GM12878 (cell line): ENCODE results near the gene UBE3B.

Experiments
- EZH2 ChIP-seq: IDR thresholded peaks from 2 replicates; pipeline ENCODE4 v1.6.1; 2012; ENCODE audit warnings: low read depth, mild to moderate bottlenecking, control low read depth, inconsistent platforms, low read length, borderline replicate concordance; ENCODE audit not compliant: control insufficient read depth
- FOS ChIP-seq: IDR thresholded peaks from 3 replicates; pipeline ENCODE4 v1.6.1; 2011; ENCODE audit warnings: borderline replicate concordance; ENCODE audit not compliant: insufficient read length; ENCODE audit errors: extremely low read depth
- POLR2AphosphoS5 ChIP-seq: IDR thresholded peaks from 2 replicates; pipeline ENCODE4 v1.6.1; 2011; ENCODE audit warnings: mild to moderate bottlenecking, low read length, inconsistent platforms
- RAD21 ChIP-seq: IDR thresholded peaks from 2 replicates; pipeline ENCODE4 v1.6.1; 2011; ENCODE audit warnings: mild to moderate bottlenecking, low read depth, low read length, moderate library complexity; ENCODE audit not compliant: insufficient read depth
- RCOR1 ChIP-seq: conservative IDR thresholded peaks from 2 replicates; pipeline ENCODE4 v1.6.1; 2012; ENCODE audit warnings: low read depth, low read length, improper control_type of control experiment
- RFX5 ChIP-seq: IDR thresholded peaks from 2 replicates; pipeline ENCODE4 v1.6.1; 2011; ENCODE audit warnings: low read depth, low read length, improper control_type of control experiment
- ZNF274 ChIP-seq: IDR thresholded peaks from one replicate; pipeline ENCODE4 v1.8.0; 2011; ENCODE audit not compliant: insufficient read length, insufficient read depth
- TF ChIP-seq, protein P1 (sequence below): IDR thresholded peaks from 2 replicates; pipeline ENCODE4 v1.6.1; 2012; ENCODE audit warnings: low read depth, low read length, improper control_type of control experiment
- TF ChIP-seq, protein P2 (sequence below): IDR thresholded peaks from 2 replicates; pipeline ENCODE4 v1.6.1; 2011; ENCODE audit warnings: mild to moderate bottlenecking, low read depth, low read length, moderate library complexity; ENCODE audit not compliant: insufficient replicate concordance
- TF ChIP-seq, protein P3 (sequence below): IDR thresholded peaks from 2 replicates; pipeline ENCODE4 v1.6.1; 2011; ENCODE audit warnings: low read depth, mild to moderate bottlenecking, low read length, moderate library complexity, borderline replicate concordance; ENCODE audit errors: extremely low read depth

DNA sequence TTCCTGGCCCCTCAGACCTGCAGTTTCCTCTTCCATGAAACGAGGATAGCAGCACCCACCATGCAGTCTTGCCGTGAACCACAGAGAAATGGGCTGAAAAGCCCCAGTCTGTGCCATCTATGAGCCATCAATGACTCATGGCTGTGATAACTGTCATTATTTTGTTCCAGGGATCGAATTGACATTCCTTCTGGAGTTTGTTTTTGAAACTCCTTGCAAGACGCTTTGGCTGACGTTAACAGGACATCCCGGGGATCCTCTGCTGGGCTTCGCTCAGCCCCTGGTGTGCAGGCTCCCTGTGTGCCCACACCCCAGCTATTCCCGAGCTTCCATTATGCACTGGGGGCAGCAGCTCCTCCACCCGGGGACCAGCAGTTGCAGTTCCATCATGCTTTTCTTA, 62.1 kb downstream of the UBE3B start:
- TF ChIP-seq, protein P1, sequence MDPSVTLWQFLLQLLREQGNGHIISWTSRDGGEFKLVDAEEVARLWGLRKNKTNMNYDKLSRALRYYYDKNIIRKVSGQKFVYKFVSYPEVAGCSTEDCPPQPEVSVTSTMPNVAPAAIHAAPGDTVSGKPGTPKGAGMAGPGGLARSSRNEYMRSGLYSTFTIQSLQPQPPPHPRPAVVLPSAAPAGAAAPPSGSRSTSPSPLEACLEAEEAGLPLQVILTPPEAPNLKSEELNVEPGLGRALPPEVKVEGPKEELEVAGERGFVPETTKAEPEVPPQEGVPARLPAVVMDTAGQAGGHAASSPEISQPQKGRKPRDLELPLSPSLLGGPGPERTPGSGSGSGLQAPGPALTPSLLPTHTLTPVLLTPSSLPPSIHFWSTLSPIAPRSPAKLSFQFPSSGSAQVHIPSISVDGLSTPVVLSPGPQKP, result no peak
- no peak for TF ChIP-seq EZH2
- no peak for TF ChIP-seq FOS
- TF ChIP-seq RCOR1, result no peak
- TF ChIP-seq RFX5, result no peak
- TF ChIP-seq, protein P2, sequence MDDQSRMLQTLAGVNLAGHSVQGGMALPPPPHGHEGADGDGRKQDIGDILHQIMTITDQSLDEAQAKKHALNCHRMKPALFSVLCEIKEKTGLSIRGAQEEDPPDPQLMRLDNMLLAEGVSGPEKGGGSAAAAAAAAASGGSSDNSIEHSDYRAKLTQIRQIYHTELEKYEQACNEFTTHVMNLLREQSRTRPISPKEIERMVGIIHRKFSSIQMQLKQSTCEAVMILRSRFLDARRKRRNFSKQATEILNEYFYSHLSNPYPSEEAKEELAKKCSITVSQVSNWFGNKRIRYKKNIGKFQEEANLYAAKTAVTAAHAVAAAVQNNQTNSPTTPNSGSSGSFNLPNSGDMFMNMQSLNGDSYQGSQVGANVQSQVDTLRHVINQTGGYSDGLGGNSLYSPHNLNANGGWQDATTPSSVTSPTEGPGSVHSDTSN, result no peak
- no peak for TF ChIP-seq POLR2AphosphoS5
- no peak for TF ChIP-seq ZNF274
- TF ChIP-seq, protein P3, sequence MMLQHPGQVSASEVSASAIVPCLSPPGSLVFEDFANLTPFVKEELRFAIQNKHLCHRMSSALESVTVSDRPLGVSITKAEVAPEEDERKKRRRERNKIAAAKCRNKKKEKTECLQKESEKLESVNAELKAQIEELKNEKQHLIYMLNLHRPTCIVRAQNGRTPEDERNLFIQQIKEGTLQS, result no peak
- no peak for TF ChIP-seq RAD21
